D341Med (cell line): ENCODE data around the gene NUP210L.

Source experiments
- DNase-seq: peaks from one replicate; pipeline ENCODE4 v3.0.0; 2012; ENCODE audit warnings: low spot score

Gene NUP210L

DNA sequence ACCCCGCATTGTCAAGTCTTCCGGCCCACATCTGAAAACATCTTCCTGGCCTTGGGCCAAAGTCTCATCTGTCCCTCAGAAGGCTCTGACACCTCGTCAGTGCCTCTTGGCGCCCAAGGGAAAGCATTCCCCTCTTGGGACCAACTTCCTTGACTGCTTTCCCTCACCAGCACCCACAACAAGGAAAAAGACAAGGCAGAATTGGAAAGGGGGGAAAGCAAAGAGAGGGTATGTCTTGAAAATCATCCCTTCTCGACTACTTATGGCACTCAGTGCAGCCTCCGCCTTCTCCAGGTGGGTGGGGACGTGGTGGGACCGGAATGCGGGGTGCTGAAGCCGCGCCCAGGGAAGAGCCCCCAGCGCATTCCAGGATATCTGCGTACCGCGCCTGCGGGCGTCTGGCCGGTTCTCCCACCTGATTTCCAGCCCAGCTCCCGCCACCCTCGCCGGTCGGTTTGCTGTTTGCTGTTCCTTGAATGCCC lies 191.0 kb downstream of the NUP210L start:
- DNase-seq, result peak; percentile 63

DNA sequence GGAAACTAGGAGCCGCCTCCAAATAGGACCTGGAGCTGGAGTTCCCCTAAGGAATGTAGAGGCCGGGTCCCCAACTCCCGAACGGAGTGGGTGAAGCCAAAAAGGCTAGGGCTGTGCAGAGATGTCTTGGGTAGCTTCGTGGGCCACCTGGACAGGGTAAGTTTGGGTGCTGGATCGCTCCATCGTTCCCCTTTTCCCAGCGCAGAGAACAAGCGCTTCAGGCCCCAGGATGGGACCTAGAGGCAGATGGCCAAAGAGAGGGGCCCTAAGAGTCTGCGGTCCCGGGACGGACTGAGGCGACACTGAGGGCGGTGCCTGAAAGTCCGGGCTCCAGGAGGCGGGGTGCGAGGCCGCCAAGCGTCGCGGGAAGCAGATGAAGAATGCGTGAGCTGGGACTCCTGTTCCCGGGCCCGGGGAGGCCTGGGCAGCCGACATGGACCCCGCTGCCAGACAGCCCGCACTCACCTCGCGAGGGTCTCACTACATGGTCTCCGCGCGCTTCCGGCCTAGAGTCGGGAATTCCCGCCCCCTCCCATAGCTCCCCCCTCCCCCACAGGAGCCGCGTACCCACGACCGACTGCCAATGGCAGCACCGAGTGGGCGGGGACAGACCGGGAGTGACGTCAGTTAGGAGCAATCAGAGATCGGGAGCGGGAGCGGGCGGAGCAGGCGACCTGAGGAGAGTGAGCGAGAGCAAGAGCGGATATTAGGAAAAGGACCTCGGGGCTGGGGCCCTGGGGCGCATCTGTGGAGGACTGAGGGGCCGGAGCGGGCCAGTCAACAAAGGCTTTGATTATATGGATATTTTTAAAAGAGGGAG lies 191.6 kb downstream of the NUP210L start, which contains the start of gene SLC39A1:
Gene SLC39A1, minus strand, starts transcription at position 508 of the 820 bp plus-strand sequence. CDS start 822 bp downstream, outside the sequence.
- peak; percentile 97 for DNase-seq

DNA sequence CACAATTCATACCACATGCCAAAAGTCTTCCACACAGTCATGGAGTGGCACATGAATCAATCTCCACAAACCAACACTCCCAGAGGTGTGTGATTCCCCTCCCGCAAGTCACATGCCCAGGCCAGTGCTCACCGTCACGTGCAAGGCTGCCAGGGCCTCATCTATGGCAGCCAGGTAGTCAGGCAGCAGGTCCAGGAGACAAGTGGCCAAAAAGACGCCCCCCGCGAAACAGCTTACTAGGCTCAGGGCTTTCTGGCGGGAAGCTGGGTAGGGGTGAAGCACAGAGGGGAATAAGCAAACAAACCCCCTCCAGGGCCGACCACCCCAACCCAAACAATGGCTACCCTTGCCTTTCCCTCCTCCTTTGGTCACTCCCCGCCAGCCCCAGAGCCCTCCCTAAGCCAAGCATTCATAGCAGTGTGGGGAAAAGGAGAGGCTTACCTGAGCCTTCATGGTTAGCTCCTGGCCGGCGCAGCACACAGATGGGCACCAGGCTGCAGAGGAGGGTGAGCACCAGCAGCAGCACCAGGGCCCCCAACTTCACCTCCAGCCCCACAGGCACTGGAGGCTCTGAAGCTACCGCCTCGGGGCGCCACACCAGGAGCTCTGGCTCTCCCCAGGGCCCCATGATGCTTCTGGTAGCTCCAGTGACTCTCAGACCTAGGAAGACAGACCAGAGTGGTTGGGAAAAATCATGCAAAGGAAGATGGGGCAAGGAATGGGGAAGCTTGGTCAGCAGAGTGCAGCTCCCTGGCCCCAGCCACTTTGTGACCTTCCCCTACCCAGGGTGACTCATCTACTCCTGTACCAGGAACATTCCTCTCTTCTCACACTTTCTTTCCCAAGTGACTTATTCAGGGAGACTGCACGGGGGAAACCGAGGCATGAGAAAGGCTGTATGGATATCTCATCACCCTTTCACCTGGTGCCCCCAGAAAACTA lies 192.5 kb downstream of the NUP210L start:
- DNase-seq, result no peak

DNA sequence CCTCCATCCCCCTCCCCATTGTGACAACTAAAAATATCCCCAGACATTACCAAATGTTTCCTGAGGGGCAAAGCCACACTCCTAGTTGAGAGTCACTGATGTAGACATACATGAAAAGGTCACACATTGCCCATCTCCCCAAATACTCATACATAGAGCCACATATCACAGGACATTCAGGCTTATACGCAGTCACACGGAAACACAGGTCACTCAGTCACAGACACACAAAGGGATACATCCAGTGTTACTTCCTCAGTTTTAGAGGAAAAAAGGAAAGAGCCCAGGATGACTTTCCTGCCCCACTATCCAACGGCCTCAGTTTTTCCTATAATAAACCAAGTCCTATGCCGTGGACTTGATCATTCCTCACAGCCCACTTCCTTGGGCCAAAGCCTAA lies 193.5 kb downstream of the NUP210L start:
- no peak for DNase-seq

- no peak for DNase-seq
Measured at GRCh38 chr1:153960206-153960605, 194.7 kb downstream of the NUP210L start.

DNA sequence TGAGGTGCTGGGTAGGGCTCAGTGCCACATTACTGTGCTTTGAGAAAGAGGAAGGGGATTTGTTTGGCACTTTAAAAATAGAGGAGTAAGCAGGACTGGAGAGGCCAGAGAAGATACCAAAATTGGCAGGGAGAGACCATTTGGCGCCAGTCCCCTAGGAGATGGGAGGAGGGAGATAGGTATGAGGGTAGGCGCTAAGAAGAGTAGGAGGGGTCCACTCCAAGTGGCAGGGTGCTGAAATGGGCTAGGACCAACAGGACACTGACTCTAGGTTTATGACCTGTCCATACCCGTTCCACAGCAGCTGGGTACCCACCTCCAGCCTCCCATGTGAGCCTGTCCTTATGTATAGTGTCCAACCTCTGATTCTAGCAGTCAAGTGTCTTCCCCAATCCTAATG lies 195.4 kb downstream of the NUP210L start:
- DNase-seq, result no peak

GRCh38 chr1:153958961-153959260 lies 196.0 kb downstream of the NUP210L start:
- DNase-seq, result no peak

- DNase-seq, result peak; percentile 97
Measured at GRCh38 chr1:153958111-153958960, 196.5 kb downstream of the NUP210L start, which contains the start of gene CRTC2. CRTC2 (minus strand) TSS chr1:153958612; CDS start chr1:153958497, 115 bp downstream.

GRCh38 chr1:153957744-153958110 lies 197.1 kb downstream of the NUP210L start:
- no peak for DNase-seq

DNA sequence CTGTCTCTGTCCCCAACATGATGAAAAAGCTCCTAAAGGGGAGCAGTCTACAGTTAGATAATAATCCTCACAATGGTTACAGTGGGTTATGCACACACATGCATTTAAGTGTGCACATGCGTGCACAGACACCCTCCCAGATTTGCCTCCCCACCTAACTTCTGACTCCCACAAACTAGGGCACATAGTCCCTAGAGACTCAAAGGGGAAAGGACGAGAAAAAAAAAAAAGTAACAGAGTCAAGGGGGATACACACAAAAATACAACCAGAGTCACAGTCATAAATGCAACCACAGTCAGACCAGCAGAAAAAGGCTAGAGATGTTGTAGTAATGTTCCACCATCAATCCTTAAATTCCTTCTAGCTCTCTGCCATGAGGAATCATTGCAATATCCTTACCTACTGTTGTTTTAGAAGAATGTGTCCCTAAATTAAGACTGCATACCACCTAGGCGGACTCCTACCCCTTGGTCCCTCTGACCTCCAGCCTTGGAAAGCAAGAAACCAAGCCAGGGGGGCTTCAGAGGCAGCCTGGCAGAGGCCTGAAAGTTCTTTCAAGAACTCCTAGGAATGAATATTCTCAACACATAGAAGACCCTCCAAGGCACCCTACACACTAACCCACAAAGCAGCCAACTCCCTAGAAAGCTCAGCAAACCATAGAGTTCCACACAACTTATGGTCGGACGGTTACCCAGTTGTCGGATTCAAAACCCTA lies 197.7 kb downstream of the NUP210L start:
- DNase-seq, result no peak

- no peak for DNase-seq
Measured at GRCh38 chr1:153954826-153955225, 200.0 kb downstream of the NUP210L start.

GRCh38 chr1:153953859-153954365 lies 201.0 kb downstream of the NUP210L start:
- DNase-seq, result no peak

DNA sequence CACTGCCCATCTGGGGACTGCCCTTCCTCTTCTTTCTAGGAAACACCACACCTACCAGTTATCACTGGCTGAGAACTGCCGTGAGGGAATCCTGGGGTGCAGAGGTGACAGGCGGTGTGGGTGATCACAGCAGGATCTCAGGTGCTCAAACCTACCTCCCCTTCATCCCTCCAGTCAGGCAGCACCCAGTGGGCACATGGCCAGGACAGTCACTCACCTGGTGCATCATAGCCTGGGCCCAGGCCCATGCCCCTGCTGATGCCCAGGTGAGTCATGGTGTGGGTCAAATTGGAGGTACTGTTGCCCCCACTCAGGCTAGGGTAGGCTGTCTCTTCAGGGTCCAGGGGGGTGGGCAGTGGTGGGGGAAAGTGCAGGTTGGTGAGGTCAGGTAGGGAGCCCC lies 203.1 kb downstream of the NUP210L start:
- DNase-seq, result no peak

DNA sequence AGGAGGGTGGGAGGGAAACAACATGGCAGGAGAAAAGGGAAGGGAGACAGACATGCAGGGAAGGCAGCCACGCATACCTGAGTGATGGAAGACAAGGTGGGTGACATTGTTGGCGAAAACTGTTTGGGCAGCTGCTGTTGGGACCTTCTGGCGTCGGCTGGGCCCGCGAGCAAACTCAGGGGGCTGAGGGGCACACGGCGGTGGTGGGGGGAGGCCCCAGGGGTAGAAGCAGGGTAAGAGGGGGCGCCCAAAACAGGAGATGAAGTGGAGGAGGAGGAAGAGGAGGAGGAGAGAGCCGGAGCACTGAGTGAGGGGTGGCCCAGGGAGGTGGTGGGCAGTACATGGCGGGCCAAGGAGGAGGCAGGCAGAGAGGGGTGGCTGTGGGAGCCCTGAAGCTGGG lies 203.7 kb downstream of the NUP210L start:
- no peak for DNase-seq

- peak; percentile 99 for DNase-seq
Measured at GRCh38 chr1:153946622-153947241, 208.1 kb downstream of the NUP210L start, which contains the start of gene DENND4B. DENND4B (minus strand) TSS chr1:153946718; CDS start chr1:153944374, 2,344 bp downstream.

DNA sequence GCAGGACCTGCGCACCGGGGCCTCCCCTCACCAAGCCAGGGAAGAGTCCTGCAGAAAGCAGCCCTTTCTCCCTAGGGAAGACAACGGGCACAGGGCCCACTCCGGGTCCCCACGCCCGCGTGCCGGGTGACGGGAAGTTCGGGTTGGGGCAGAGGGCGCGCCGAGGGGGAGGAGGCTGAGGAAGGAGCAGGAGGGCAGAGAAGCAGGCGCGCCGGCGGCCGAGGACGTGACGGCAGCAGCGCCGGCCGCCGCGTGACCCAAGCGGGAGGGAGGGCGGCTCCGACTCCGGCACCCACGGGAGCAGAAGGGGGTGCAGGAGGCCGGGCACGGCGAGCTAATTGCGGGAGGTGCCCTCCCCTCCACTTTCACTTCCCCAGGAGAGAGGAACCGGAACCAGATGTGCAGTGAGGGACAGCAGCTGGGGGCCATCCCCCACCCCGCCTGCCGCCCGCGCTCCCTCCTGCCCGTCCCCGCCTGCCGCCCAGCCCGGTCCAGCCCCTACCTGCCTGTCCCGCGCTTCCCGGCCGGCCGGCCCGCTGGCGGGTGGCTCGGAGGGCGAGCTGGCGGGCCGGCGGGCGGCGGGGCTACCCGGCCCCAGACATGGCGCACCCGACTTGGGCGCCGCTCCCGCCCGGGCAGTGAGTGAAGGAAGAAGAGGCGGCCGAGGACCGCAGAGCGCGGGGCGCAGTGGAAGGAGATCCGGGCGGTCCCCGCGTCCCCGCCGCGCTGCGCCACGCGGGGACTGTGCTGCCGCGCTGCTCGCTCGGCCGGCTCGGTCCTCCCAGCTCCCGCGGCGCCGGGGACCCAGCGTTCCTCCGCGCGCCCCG lies 208.9 kb downstream of the NUP210L start:
- DNase-seq, result peak; percentile 88

GRCh38 chr1:153945131-153945794 lies 209.6 kb downstream of the NUP210L start:
- no peak for DNase-seq

GRCh38 chr1:153944827-153945117 lies 210.1 kb downstream of the NUP210L start:
- no peak for DNase-seq
